Amniotic epithelial cell (primary cell): ENCODE results near the gene GXYLT2.

Experiments used
- DNase-seq: peaks from one replicate; pipeline ENCODE4 v3.0.0-alpha.2; 2010; ENCODE audit warnings: low read depth

The GXYLT2 gene

GRCh38 chr3:72938471-72939265 lies 50.8 kb downstream of the GXYLT2 start:
- peak; percentile 100 for DNase-seq

GRCh38 chr3:72941245-72941644 lies 53.4 kb downstream of the GXYLT2 start:
- DNase-seq = no peak

GRCh38 chr3:72942427-72942826 lies 54.6 kb downstream of the GXYLT2 start:
- no peak for DNase-seq

- DNase-seq = no peak
Observed at GRCh38 chr3:72944696-72945095, 56.9 kb downstream of the GXYLT2 start.

GRCh38 chr3:72947715-72948490 lies 60.1 kb downstream of the GXYLT2 start:
- DNase-seq = peak; percentile 80

- no peak for DNase-seq
Observed at GRCh38 chr3:72949016-72949415, 61.2 kb downstream of the GXYLT2 start.

- DNase-seq = no peak
Observed at GRCh38 chr3:72950372-72950771, 62.5 kb downstream of the GXYLT2 start.

- DNase-seq = no peak
Observed at GRCh38 chr3:72950801-72951200, 63.0 kb downstream of the GXYLT2 start.

GRCh38 chr3:72951259-72951722 lies 63.4 kb downstream of the GXYLT2 start:
- DNase-seq = no peak

- DNase-seq = peak; percentile 95
Observed at GRCh38 chr3:72953325-72953956, 65.6 kb downstream of the GXYLT2 start.

GRCh38 chr3:72957297-72957696 lies 69.5 kb downstream of the GXYLT2 start:
- no peak for DNase-seq

- DNase-seq = no peak
Observed at GRCh38 chr3:72959336-72959735, 71.5 kb downstream of the GXYLT2 start.

GRCh38 chr3:72960812-72961518 lies 73.1 kb downstream of the GXYLT2 start:
- DNase-seq = peak; percentile 94

GRCh38 chr3:72961752-72962151 lies 73.9 kb downstream of the GXYLT2 start:
- DNase-seq = peak; percentile 24

GRCh38 chr3:72962317-72962716 lies 74.5 kb downstream of the GXYLT2 start:
- DNase-seq = no peak

GRCh38 chr3:72964633-72965032 lies 76.8 kb downstream of the GXYLT2 start:
- no peak for DNase-seq

GRCh38 chr3:72968266-72968664 lies 80.4 kb downstream of the GXYLT2 start:
- DNase-seq = no peak

GRCh38 chr3:72969766-72970165 lies 81.9 kb downstream of the GXYLT2 start:
- peak; percentile 68 for DNase-seq

- DNase-seq = no peak
Observed at GRCh38 chr3:72970942-72971341, 83.1 kb downstream of the GXYLT2 start.

GRCh38 chr3:72972706-72973030 lies 84.8 kb downstream of the GXYLT2 start:
- no peak for DNase-seq

- DNase-seq = peak; percentile 61
Observed at GRCh38 chr3:72973031-72973723, 85.3 kb downstream of the GXYLT2 start.

- peak; percentile 54 for DNase-seq
Observed at GRCh38 chr3:72973786-72974185, 85.9 kb downstream of the GXYLT2 start.
